Calu3 (cell line): ENCODE data around the gene GPAM. TPM values are rescaled to one million over a fixed set of nuclear protein-coding genes. Genes with fewer than 3 reads are reported as not detected.

Experiments used
- BruUV-seq: library from RNA; stranded (reverse); fragments of 400-500 nt; replicated peaks from 2 replicates; lab custom pipeline; 2021; lab: Mats Ljungman, UMichigan
- CTCF ChIA-PET: fragments of 300-600 bp; sonication (Branson Sonifier 250); formaldehyde crosslinking; loops from one replicate; lab custom pipeline; 2022; ENCODE audit warnings: antibody characterized with exemption; lab: Charles Lee
- DNase-seq: peaks from one replicate; pipeline ENCODE4 v3.0.0; 2022
- H3K27ac Mint-ChIP-seq: one replicate; pipeline ENCODE4 v1.8.0; 2022; ENCODE audit warnings: mixed read lengths; ENCODE audit not compliant: unreplicated experiment
- H3K27me3 Mint-ChIP-seq: one replicate; pipeline ENCODE4 v1.8.0; 2022; ENCODE audit warnings: mixed read lengths; ENCODE audit not compliant: unreplicated experiment
- H3K36me3 Mint-ChIP-seq: one replicate; pipeline ENCODE4 v1.8.0; 2022; ENCODE audit warnings: mild to moderate bottlenecking, moderate library complexity, mixed read lengths; ENCODE audit not compliant: insufficient read depth, unreplicated experiment
- H3K4me1 Mint-ChIP-seq: one replicate; pipeline ENCODE4 v1.8.0; 2022; ENCODE audit warnings: mild to moderate bottlenecking, low read depth, mixed read lengths; ENCODE audit not compliant: unreplicated experiment
- H3K4me3 Mint-ChIP-seq: one replicate; pipeline ENCODE4 v1.8.0; 2022; ENCODE audit warnings: mild to moderate bottlenecking, low read depth, moderate library complexity, mixed read lengths; ENCODE audit not compliant: unreplicated experiment
- H3K9me3 Mint-ChIP-seq: one replicate; pipeline ENCODE4 v1.8.0; 2022; ENCODE audit warnings: low read depth, mixed read lengths; ENCODE audit not compliant: unreplicated experiment
- CTCF ChIP-seq: fragments of 200-600 bp; IDR thresholded peaks from one replicate; pipeline ENCODE4 v1.8.0; 2022; ENCODE audit warnings: antibody characterized with exemption; ENCODE audit not compliant: unreplicated experiment
- intact Hi-C: fragments of 100-400 bp; cut with micrococcal nuclease; formaldehyde crosslinking; loops from one replicate; pipeline ENCODE4 v1.10.0; 2022; ENCODE audit not compliant: unreplicated experiment
- total RNA-seq: library from RNA; stranded (reverse); gene quantifications from 2 replicates; pipeline ENCODE4 v1.2.3, GENCODE V29; 2022

GPAM gene
- total RNA-seq, 1 experiment from 2014 or later = 6.5 TPM

GRCh38 chr10:112195224-112195623 lies 11.7 kb upstream of the GPAM start:
- CTCF ChIA-PET = no interaction called here
- TF ChIP-seq CTCF = no peak
- no peaks in the 10 kb centered on the region for H3K9me3 Mint-ChIP-seq
- H3K4me3 Mint-ChIP-seq = no peak overlapping the region
- DNase-seq = no peak
- peaks cover 43% of the 10 kb centered on the region for H3K27me3 Mint-ChIP-seq
- no peaks in the 10 kb centered on the region for H3K36me3 Mint-ChIP-seq
- no peaks in the 10 kb centered on the region for H3K4me1 Mint-ChIP-seq
- intact Hi-C loops = no loop called here
- BruUV-seq = no TSS peak
- H3K27ac Mint-ChIP-seq = no peak overlapping the region

DNA sequence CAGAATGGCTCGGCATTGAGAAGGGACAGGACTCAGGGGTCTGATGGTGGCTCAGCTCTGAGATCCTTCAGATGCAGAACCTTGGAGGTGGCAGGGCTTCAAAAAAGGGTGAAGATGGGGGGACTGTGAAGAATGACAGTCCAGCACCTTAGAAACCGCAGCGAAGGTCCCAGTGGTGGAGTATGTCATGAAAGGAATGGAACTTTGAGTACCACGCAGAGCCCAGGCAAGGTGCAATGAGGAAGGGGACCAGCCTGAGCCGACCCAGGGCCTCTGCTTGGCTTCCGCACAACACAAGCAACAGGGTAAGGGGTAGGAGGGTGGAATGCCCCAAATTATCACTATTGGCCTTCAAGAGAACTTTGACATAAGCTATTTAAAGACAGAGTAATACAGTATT lies 8.2 kb upstream of the GPAM start:
- CTCF ChIA-PET = no interaction called here
- Mint-ChIP-seq H3K4me1 (no peaks in the 10 kb centered on the region), H3K27ac (no peak overlapping the region), H3K36me3 (peaks cover 4% of the 10 kb centered on the region), H3K27me3 (peaks cover 43% of the 10 kb centered on the region), H3K4me3 (no peak overlapping the region), H3K9me3 (peaks cover 3% of the 10 kb centered on the region)
- no peak for DNase-seq
- BruUV-seq = no TSS peak
- intact Hi-C loops = no loop called here
- TF ChIP-seq CTCF = no peak

GRCh38 chr10:112191041-112191590 lies 7.6 kb upstream of the GPAM start:
- peaks cover 5% of the 10 kb centered on the region for H3K36me3 Mint-ChIP-seq
- DNase-seq = no peak
- no peak for TF ChIP-seq CTCF
- H3K4me3 Mint-ChIP-seq = no peak overlapping the region
- peaks cover 43% of the 10 kb centered on the region for H3K27me3 Mint-ChIP-seq
- peaks cover 4% of the 10 kb centered on the region for H3K9me3 Mint-ChIP-seq
- CTCF ChIA-PET = no interaction called here
- H3K4me1 Mint-ChIP-seq = no peaks in the 10 kb centered on the region
- intact Hi-C loops = no loop called here
- no peak overlapping the region for H3K27ac Mint-ChIP-seq
- BruUV-seq = no TSS peak

DNA sequence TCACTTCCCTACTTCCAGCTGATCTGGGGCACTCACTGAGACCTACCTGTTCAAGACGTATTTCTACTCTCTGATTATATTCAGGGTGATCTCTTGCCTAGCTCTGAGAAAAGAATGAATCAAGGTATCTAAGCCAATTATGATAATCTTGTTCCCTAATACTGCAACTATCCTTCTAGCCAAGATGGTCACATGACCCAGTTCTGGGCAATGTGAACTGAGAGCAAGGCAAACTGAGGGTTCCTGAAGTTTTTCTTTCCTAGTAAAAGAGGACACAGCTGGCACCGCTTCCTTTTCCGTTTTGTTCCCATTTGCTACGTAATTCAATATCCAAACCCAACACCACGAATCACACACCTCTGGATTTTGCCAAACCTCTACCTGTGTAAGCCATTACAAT lies 5.9 kb upstream of the GPAM start:
- peaks cover 6% of the 10 kb centered on the region for H3K4me1 Mint-ChIP-seq
- CTCF ChIA-PET = no interaction called here
- peaks cover 4% of the 10 kb centered on the region for H3K9me3 Mint-ChIP-seq
- peaks cover 5% of the 10 kb centered on the region for H3K36me3 Mint-ChIP-seq
- H3K27ac Mint-ChIP-seq = no peak overlapping the region
- H3K27me3 Mint-ChIP-seq = peaks cover 28% of the 10 kb centered on the region
- BruUV-seq = no TSS peak
- no peak overlapping the region for H3K4me3 Mint-ChIP-seq
- intact Hi-C loops = no loop called here
- TF ChIP-seq CTCF = no peak
- DNase-seq = no peak
